H1 (cell line): Measurements from ENCODE around the gene ASTN2.

Experiments
- CEBPB ChIP-seq: IDR thresholded peaks from 2 replicates; pipeline ENCODE4 v1.6.1; 2012; ENCODE audit warnings: low read depth, low read length
- CREB1 ChIP-seq: IDR thresholded peaks from 2 replicates; pipeline ENCODE4 v1.6.1; 2012; ENCODE audit warnings: inconsistent platforms
- EZH2 ChIP-seq: fragments of 200-600 bp; sonication (generic); IDR thresholded peaks from 2 replicates; pipeline ENCODE4 v1.7.1; 2012; ENCODE audit warnings: low read depth, mild to moderate bottlenecking, moderate library complexity, low read length, inconsistent platforms; ENCODE audit not compliant: severe bottlenecking
- GABPA ChIP-seq: IDR thresholded peaks from 2 replicates; pipeline ENCODE4 v1.6.1; 2011; ENCODE audit warnings: mild to moderate bottlenecking, low read length, moderate library complexity, borderline replicate concordance; ENCODE audit not compliant: insufficient read depth
- JUN ChIP-seq: IDR thresholded peaks from 2 replicates; pipeline ENCODE4 v1.6.1; 2011; ENCODE audit warnings: low read depth, mild to moderate bottlenecking, improper control_type of control experiment, low read length
- MAX ChIP-seq: IDR thresholded peaks from 2 replicates; pipeline ENCODE4 v1.6.1; 2012; ENCODE audit warnings: inconsistent platforms
- POLR2A ChIP-seq, 2 experiments: IDR thresholded peaks; 1 replicate in 1 of 2; 2 replicates in 1 of 2; pipeline ENCODE4 v1.6.1; 2011; ENCODE audit warnings: low read depth in 2 of 2, low read length in 2 of 2, mild to moderate bottlenecking in 2 of 2; ENCODE audit errors: control extremely low read depth in 1 of 2
- POLR2AphosphoS5 ChIP-seq: IDR thresholded peaks from 2 replicates; pipeline ENCODE4 v1.6.1; 2011; ENCODE audit warnings: low read depth, low read length
- RAD21 ChIP-seq, 2 experiments: IDR thresholded peaks in 1 of 2; conservative IDR thresholded peaks in 1 of 2; 2 replicates each; pipeline ENCODE4 v1.6.1; 2011; ENCODE audit warnings: low read depth in 2 of 2, low read length in 2 of 2, improper control_type of control experiment in 1 of 2, inconsistent platforms in 1 of 2, mild to moderate bottlenecking in 1 of 2, moderate library complexity in 1 of 2
- RFX5 ChIP-seq: IDR thresholded peaks from 2 replicates; pipeline ENCODE4 v1.6.1; 2011; ENCODE audit warnings: low read depth, low read length, improper control_type of control experiment, borderline replicate concordance
- SIRT6 ChIP-seq: IDR thresholded peaks from one replicate; pipeline ENCODE4 v1.7.1; 2012; ENCODE audit warnings: low read length, inconsistent platforms
- ZNF274 ChIP-seq: IDR thresholded peaks from 2 replicates; pipeline ENCODE4 v1.7.0; 2012; ENCODE audit warnings: low read length, borderline replicate concordance; ENCODE audit errors: extremely low read depth
- TF ChIP-seq, protein P1 (sequence below), 3 experiments: IDR thresholded peaks; 1 replicate in 2 of 3; 2 replicates in 1 of 3; pipeline versions ENCODE4 v1.5.1 to v1.6.1; 2011; ENCODE audit warnings: low read length in 3 of 3, mild to moderate bottlenecking in 3 of 3, inconsistent platforms in 2 of 3, low read depth in 1 of 3, moderate library complexity in 1 of 3; ENCODE audit not compliant: insufficient read depth in 1 of 3; ENCODE audit errors: control extremely low read depth in 1 of 3
- TF ChIP-seq, protein P2 (sequence below): IDR thresholded peaks from 2 replicates; pipeline ENCODE4 v1.6.1; 2011; ENCODE audit warnings: low read length, improper control_type of control experiment

DNA sequence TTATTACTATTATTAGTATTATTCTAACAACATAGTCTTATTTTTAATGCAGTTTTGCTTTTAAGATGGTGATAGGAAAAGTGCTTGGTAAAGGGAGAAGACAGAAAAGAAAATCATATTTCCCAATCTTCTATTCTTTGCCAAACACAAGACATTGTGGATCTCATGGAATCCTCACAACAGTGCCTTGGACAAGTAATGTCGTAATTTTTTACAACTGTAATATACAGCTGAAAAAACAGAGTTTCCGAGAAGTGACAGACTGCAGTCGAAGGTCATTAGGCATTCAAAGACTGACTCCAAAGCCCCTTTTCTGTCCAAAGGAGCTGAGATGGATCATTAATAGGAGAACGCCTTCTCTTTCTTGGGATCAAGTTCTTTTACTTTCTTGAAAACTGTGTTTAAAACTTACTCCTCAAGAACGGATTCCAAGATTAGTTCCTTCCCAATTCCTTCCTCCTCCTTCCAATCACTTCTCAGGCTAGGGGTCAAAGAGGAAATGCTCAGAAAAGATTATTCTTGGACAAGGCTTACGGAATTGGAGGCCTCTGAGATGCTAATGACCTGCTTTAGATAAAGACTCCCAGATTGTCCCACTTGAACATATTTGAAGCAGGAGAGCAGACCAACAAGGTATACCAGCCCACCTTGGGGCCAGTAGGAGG, 752.1 kb downstream of the ASTN2 start:
- TF ChIP-seq POLR2A (IDR thresholded peaks at IDR 0.05; ENCODE audit: control extremely low read depth in 1 of 2, low read depth in 2 of 2, low read length in 2 of 2), result no peak
- TF ChIP-seq, protein P1, sequence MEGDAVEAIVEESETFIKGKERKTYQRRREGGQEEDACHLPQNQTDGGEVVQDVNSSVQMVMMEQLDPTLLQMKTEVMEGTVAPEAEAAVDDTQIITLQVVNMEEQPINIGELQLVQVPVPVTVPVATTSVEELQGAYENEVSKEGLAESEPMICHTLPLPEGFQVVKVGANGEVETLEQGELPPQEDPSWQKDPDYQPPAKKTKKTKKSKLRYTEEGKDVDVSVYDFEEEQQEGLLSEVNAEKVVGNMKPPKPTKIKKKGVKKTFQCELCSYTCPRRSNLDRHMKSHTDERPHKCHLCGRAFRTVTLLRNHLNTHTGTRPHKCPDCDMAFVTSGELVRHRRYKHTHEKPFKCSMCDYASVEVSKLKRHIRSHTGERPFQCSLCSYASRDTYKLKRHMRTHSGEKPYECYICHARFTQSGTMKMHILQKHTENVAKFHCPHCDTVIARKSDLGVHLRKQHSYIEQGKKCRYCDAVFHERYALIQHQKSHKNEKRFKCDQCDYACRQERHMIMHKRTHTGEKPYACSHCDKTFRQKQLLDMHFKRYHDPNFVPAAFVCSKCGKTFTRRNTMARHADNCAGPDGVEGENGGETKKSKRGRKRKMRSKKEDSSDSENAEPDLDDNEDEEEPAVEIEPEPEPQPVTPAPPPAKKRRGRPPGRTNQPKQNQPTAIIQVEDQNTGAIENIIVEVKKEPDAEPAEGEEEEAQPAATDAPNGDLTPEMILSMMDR (IDR thresholded peaks at IDR 0.05; ENCODE audit: control extremely low read depth in 1 of 3, insufficient read depth in 1 of 3, low read depth in 1 of 3, low read length in 3 of 3), result no peak
- no peak for TF ChIP-seq JUN
- TF ChIP-seq EZH2, result no peak
- TF ChIP-seq CEBPB, result no peak
- TF ChIP-seq, protein P2, sequence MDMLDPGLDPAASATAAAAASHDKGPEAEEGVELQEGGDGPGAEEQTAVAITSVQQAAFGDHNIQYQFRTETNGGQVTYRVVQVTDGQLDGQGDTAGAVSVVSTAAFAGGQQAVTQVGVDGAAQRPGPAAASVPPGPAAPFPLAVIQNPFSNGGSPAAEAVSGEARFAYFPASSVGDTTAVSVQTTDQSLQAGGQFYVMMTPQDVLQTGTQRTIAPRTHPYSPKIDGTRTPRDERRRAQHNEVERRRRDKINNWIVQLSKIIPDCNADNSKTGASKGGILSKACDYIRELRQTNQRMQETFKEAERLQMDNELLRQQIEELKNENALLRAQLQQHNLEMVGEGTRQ, result no peak
- TF ChIP-seq CREB1, result no peak
- no peak for TF ChIP-seq RFX5
- TF ChIP-seq SIRT6, result no peak
- no peak for TF ChIP-seq GABPA
- no peak for TF ChIP-seq ZNF274
- TF ChIP-seq RAD21 (IDR thresholded peaks at IDR 0.05 in 1 of 2, conservative IDR thresholded peaks at IDR 0.05 in 1 of 2; ENCODE audit: low read depth in 2 of 2, low read length in 2 of 2), result no peak
- TF ChIP-seq MAX, result no peak
- no peak for TF ChIP-seq POLR2AphosphoS5
